Measurements from ENCODE around the gene TNFSF15.

The TNFSF15 gene

DNA sequence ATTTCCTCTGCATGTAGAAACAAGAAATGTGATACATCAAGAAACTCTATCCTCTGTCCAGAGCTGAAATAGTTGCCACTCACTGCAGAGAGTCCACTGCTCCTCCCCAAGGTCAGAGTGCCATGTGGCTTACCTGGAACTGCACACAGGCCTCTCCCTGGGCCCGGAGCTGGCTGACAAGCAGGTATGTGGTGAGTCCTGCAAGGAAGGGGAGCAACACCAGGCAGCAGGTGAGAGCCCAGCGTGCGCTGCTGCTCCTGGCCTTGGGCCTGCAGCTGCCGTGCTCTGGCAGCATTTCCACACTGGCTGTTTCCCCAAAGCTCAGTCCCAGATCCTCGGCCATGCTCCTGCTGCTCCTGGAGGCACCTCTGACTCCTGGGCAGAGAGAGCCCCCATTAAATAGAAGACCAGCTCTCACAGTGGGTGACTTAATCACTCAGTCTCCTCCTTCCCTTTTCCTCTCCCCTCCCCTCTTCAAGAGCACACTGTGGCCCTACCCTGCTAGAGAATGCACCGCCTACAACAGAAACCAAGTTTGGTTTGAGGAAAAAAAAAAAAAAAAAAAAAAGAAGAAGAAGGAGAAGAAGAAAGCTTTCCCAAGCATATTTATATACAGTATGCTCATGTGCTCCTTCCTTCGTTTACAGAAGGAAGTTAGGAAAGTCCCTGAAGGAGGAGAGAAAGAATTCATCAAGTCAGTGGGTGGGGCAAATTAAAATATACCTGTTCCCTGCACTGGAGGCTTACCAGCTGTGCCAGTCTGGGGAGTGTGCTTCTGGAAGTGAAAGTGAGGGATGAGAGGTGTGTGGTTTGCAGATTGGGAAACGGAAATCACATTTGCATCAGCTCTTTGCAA is at the start of gene TNFSF15:
TSS of gene TNFSF15 (minus strand) at position 370 of the 856 bp plus-strand sequence. CDS start at position 343, 27 bp downstream.
- no peak for DNase-seq (ENCODE audit: low spot score)
- FAIRE-seq: no peak

GRCh38 chr9:114855488-114855887 is 49.6 kb upstream of the TNFSF15 start:
- FAIRE-seq: no peak
- no peak for DNase-seq (ENCODE audit: low spot score)

DNA sequence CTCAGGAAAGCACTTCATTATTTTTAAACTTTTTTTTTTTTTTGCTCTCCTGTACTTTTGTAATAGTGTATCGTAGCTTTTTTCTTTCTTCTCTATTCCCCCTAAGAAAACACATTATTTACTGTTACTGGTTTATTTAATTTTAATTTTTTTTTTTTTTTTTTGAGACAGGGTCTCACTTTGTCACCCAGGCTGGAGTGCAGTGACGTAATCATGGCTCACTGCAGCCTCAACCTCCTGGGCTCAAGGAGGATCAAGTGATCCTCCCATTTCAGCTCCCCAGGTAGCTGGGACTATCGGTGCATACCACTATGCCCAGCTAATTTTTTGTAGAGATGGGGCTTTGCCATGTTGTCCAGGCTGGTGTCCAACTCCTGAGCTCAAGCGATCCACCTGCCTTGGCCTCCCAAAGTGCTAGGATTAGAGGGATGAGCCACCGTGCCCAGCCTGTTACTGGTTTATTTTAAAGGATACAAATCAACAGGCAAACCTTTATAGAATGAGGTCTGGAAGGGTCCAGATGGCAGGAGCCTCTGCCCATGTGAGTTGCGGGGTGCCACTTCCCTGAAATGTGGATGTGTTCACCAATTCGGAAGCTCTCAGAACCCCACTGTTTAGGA is 49.0 kb upstream of the TNFSF15 start:
- no peak for FAIRE-seq
- no peak for DNase-seq (ENCODE audit: low spot score)

- FAIRE-seq: no peak
- DNase-seq (ENCODE audit: low spot score): no peak
These were observed 47.4 kb upstream of the TNFSF15 start for GRCh38 chr9:114853071-114853855.

- FAIRE-seq (no peak), DNase-seq (ENCODE audit: low spot score) (no peak)
These were observed 46.3 kb upstream of the TNFSF15 start for GRCh38 chr9:114852050-114852594.

- no peak for DNase-seq (ENCODE audit: low spot score)
- no peak for FAIRE-seq
These were observed 45.5 kb upstream of the TNFSF15 start for GRCh38 chr9:114851306-114851705.

GRCh38 chr9:114850871-114851270 is 45.0 kb upstream of the TNFSF15 start:
- FAIRE-seq (no peak), DNase-seq (ENCODE audit: low spot score) (no peak)

DNA sequence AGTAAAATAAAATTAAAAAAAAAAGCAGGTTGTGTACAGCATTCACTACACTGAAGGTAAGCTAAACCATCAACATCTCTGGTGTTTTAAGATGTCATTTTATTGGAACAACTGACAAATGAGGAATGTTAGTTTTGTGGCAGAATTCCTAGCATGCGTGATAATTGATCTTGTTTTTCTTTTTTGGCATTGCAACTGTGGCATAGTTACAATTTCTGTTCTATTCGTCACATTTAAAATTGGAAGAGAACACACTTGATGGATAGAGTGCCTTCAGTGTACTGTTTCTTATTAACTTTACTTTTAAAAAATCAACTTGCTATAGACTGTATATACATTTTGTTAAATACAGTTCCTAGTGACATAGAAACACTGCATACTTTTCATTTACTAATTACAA is 43.6 kb upstream of the TNFSF15 start:
- DNase-seq (ENCODE audit: low spot score) (no peak), FAIRE-seq (no peak)

DNA sequence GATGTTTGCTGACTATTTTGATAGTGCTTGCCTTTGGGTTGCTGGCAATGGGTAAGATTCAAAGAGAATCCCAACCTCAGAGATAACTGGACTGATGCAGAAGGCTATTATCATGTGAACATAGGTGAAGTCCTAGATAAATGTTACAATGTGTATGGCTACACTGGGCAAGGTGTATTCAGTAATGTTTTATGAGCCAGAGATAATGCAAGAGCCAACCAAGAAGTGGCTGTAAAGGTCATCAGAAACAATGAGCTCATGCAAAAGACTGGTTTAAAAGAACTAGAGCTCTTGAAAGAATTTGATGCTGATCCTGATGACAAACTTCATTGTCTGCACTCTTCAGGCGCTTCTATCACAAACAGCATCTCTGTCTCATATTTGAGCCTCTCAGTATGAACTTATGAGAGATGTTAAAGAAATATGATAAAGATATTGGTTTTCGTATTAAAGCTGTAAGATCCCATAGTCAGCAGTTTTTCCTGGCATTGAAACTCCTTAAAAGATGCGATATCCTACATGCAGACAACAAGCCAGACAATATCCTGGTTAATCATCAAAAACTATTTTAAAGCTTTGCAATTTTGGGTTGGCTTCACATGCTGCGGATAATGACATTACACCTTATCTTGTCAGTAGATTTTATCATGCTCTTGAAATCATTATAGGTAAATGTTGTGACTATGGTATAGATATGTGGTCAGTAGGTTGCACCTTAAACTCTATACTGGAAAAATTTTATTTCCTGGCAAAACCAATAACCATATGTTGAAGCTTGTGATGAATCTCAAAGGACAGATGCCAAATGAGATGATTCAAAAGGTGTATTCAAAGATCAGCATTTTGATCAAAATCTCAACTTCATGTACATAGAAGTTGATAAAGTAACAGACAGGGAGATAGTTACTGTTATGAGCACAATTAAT is 41.9 kb upstream of the TNFSF15 start:
- FAIRE-seq: no peak
- no peak for DNase-seq (ENCODE audit: low spot score)

DNA sequence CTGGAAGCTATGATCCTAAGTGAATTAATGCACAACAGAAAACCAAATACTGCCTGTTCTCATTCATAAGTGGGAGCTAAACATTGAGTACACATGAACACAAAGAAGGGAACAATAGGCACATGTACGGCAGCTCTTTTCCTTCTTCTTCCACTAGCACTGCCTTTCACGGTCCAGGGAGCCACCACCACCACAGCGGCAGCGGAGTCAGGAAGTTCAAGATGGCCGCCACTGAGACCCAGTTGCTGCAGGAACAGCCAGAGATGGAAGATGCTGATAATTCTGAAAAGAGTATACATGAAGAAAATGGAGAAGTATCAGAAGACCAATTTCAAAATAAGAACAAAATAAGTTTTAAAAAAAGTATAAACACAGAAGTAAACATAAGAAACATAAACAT is 39.5 kb upstream of the TNFSF15 start:
- no peak for DNase-seq (ENCODE audit: low spot score)
- FAIRE-seq: no peak

DNA sequence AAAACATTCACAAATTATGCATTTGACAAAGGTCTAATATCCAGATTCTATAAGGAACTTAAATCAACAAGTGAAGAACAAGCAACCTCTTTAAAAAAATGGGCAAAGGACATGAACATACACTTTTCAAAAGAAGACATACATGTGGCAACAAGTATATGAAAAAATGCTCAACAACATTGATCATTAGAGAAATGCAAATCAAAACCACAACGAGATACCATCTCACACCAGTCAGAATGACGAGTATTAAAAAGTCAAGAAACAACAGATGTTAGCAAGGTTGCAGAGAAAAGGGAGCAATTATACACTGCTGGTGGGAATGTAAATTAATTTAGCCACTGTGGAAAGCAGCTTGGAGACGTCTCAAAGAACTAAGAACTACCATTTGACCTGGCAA is 38.9 kb upstream of the TNFSF15 start:
- DNase-seq (ENCODE audit: low spot score): no peak
- no peak for FAIRE-seq

DNA sequence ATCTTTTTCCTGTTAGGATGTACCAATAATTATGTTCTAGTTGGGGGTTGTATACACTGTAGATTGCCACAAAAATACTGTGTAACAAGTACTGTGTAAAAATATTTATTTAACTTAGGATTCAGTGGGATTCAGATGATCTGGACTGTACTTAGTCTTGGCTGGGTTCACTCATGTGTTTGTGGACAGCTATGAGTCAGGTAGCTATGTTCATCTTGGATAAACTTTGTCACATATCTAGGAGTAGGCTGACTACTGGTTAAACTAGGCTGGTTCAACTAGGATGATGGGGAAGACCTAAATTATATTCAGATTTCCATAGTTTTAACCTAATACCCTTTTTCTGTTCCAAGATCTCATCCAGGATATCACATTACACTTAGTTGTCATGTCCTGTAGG is 32.1 kb upstream of the TNFSF15 start:
- DNase-seq (ENCODE audit: low spot score) (no peak), FAIRE-seq (no peak)

DNA sequence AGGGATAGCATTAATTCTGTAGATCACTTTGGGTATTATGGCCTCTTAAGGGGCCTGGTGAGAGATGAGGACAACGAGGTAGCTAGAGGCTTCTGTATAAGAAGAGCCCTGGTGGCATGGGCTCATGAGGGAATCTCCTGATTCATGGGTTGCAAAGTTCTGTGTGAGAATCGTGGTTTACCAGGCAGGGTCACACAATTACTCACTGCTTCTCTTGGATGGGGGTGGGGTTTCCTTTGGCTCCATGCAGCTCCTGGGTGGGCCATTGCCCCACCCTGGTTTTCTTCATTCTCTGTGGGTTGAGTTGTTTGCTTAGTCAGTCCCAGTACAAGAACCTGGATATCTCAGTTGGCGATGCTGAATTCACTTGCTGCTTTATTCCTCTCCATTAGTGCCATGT is 30.9 kb upstream of the TNFSF15 start:
- FAIRE-seq (no peak), DNase-seq (ENCODE audit: low spot score) (no peak)

GRCh38 chr9:114834386-114834785 is 28.5 kb upstream of the TNFSF15 start:
- no peak for DNase-seq (ENCODE audit: low spot score)
- no peak for FAIRE-seq

GRCh38 chr9:114830546-114830945 is 24.7 kb upstream of the TNFSF15 start:
- DNase-seq (ENCODE audit: low spot score) (no peak), FAIRE-seq (no peak)

- DNase-seq (ENCODE audit: low spot score) (no peak), FAIRE-seq (no peak)
These were observed 24.0 kb upstream of the TNFSF15 start for GRCh38 chr9:114829574-114830440.

DNA sequence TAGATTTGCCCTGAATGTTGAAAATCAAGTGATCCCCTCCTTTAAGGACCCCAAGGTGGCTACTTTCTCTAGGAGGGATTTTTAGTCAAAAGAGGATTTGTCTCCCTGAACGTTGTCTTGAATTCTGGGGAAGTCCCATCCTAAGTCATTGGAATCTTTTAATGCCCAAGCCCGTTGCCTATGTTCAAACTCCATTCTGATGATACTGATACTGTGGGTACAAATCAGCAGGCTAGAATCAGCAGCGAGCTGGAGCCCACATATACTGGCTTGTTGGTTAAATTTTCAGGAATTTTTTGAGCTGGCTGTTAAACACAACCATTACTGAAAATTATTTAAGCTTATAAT is 22.4 kb upstream of the TNFSF15 start:
- no peak for DNase-seq (ENCODE audit: low spot score)

GRCh38 chr9:114827641-114828302 is 21.9 kb upstream of the TNFSF15 start:
- FAIRE-seq (no peak), DNase-seq (ENCODE audit: low spot score) (no peak)

More for the DNA sequence above, 22.4 kb upstream of the TNFSF15 start:
- FAIRE-seq: no peak

DNA sequence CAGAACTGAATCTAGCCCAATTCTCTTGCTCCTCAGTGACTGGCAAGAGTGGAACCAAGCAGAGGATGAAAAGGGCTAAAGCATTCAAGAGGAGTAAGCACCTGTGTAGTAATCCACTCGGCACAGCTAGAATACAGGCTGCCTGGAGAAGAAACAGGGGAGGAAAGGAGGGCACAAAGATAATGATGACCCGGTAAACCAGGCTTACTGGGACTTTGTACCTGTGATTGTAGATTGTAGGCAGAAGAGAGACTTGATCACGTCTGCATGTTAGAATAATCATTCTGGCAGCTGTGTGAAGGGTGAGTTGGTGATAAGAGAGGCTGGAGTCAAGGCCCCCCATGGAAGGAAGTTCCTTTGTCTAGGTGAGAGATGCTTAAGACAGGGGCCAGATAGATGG is 20.6 kb upstream of the TNFSF15 start:
- DNase-seq (ENCODE audit: low spot score) (no peak), FAIRE-seq (no peak)

Data from RCC 7860 (cell line).